Measurements from ENCODE around the gene PRR13. TPM values are rescaled to one million over a fixed set of nuclear protein-coding genes. Genes with fewer than 3 reads are reported as not detected.

The PRR13 gene
- total and polyA plus RNA-seq, 2 of the 13 experiments (the other 11 are each of a cell fraction or from before 2014, with no cell fraction given): 65.0 to 102 TPM

DNA sequence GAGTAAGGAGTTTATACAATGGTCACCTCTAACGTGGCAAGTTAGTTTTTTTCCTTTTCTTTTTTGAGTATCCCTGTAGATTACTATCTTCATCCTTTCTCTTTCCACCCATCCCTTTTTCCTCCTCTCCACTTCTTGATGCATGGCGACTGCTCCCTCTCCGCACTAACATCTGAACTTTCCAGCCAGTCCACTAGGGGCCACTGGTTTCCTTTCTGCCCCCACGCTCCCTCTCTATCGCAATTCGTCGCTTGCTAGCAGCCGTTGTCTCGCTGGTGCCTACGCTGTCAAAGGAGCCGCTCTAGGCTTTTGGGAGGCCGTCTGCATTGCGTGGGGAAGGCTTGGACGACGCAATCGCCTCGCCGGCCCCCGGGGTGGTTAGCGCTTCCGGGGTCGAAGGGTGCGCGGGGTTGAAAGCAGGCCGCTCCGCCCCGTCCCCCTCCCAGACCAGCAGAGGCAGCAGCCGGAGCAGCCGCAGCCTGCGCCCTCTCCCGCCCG lies 10.2 kb downstream of the PRR13 start, which contains the start of gene PCBP2 (continued):
- TF ChIP-seq RARA (CRISPR knock-in tag; IDR thresholded peaks at IDR 0.05) (peak; percentile 47; the same call in 1 of the 2 replicates), SALL2 (CRISPR knock-in tag; IDR thresholded peaks at IDR 0.05) (peak; percentile 66; the same call in 1 of the 2 replicates), FLYWCH1 (CRISPR knock-in tag; IDR thresholded peaks at IDR 0.05) (no peak), ZSCAN30 (CRISPR knock-in tag; IDR thresholded peaks at IDR 0.05) (no peak), EP300 (IDR thresholded peaks at IDR 0.05; ENCODE audit: low read depth in 2 of 2, low read length in 2 of 2) (peak; percentile 31 to 42; a peak in 1 of 4 replicates), EP300 (CRISPR knock-in tag; IDR thresholded peaks at IDR 0.05; ENCODE audit: borderline replicate concordance) (peak; percentile 47; the same call in 1 of the 2 replicates), TCF7L2 (IDR thresholded peaks at IDR 0.05; ENCODE audit: low read depth, low read length) (no peak), POLR2A (IDR thresholded peaks at IDR 0.05; ENCODE audit: insufficient read depth in 1 of 2, low read depth in 2 of 2, low read length in 2 of 2) (peak; percentile 87 to 91), RORA (CRISPR knock-in tag; IDR thresholded peaks at IDR 0.05) (no peak), HCFC1 (IDR thresholded peaks at IDR 0.05; ENCODE audit: low read depth, low read length) (peak; percentile 78), NCOA5 (CRISPR knock-in tag; IDR thresholded peaks at IDR 0.05) (no peak), CCDC6 (CRISPR knock-in tag; IDR thresholded peaks at IDR 0.05) (no peak; the same call in 1 of the 2 replicates), ZSCAN22 (CRISPR knock-in tag; IDR thresholded peaks at IDR 0.05) (no peak), MAZ (IDR thresholded peaks at IDR 0.05; ENCODE audit: borderline replicate concordance, low read depth, low read length) (peak; percentile 97), MAZ (CRISPR knock-in tag; IDR thresholded peaks at IDR 0.05; ENCODE audit: low read depth) (peak; percentile 90; the same call in 1 of the 2 replicates), MATR3 (CRISPR knock-in tag; IDR thresholded peaks at IDR 0.05) (no peak), HMG20A (CRISPR knock-in tag; IDR thresholded peaks at IDR 0.05; ENCODE audit: borderline replicate concordance) (no peak), MAF1 (CRISPR knock-in tag; IDR thresholded peaks at IDR 0.05; ENCODE audit: borderline replicate concordance) (peak; percentile 74; the same call in 1 of the 2 replicates), MTA1 (CRISPR knock-in tag; IDR thresholded peaks at IDR 0.05; ENCODE audit: borderline replicate concordance) (no peak), ZNF562 (CRISPR knock-in tag; IDR thresholded peaks at IDR 0.05; ENCODE audit: borderline replicate concordance) (no peak), ZNF432 (CRISPR knock-in tag; IDR thresholded peaks at IDR 0.05; ENCODE audit: borderline replicate concordance) (no peak)
- TF ChIP-seq, protein P1, sequence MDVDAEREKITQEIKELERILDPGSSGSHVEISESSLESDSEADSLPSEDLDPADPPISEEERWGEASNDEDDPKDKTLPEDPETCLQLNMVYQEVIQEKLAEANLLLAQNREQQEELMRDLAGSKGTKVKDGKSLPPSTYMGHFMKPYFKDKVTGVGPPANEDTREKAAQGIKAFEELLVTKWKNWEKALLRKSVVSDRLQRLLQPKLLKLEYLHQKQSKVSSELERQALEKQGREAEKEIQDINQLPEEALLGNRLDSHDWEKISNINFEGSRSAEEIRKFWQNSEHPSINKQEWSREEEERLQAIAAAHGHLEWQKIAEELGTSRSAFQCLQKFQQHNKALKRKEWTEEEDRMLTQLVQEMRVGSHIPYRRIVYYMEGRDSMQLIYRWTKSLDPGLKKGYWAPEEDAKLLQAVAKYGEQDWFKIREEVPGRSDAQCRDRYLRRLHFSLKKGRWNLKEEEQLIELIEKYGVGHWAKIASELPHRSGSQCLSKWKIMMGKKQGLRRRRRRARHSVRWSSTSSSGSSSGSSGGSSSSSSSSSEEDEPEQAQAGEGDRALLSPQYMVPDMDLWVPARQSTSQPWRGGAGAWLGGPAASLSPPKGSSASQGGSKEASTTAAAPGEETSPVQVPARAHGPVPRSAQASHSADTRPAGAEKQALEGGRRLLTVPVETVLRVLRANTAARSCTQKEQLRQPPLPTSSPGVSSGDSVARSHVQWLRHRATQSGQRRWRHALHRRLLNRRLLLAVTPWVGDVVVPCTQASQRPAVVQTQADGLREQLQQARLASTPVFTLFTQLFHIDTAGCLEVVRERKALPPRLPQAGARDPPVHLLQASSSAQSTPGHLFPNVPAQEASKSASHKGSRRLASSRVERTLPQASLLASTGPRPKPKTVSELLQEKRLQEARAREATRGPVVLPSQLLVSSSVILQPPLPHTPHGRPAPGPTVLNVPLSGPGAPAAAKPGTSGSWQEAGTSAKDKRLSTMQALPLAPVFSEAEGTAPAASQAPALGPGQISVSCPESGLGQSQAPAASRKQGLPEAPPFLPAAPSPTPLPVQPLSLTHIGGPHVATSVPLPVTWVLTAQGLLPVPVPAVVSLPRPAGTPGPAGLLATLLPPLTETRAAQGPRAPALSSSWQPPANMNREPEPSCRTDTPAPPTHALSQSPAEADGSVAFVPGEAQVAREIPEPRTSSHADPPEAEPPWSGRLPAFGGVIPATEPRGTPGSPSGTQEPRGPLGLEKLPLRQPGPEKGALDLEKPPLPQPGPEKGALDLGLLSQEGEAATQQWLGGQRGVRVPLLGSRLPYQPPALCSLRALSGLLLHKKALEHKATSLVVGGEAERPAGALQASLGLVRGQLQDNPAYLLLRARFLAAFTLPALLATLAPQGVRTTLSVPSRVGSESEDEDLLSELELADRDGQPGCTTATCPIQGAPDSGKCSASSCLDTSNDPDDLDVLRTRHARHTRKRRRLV (CRISPR knock-in tag; IDR thresholded peaks at IDR 0.05): no peak
- TF ChIP-seq, protein P2, sequence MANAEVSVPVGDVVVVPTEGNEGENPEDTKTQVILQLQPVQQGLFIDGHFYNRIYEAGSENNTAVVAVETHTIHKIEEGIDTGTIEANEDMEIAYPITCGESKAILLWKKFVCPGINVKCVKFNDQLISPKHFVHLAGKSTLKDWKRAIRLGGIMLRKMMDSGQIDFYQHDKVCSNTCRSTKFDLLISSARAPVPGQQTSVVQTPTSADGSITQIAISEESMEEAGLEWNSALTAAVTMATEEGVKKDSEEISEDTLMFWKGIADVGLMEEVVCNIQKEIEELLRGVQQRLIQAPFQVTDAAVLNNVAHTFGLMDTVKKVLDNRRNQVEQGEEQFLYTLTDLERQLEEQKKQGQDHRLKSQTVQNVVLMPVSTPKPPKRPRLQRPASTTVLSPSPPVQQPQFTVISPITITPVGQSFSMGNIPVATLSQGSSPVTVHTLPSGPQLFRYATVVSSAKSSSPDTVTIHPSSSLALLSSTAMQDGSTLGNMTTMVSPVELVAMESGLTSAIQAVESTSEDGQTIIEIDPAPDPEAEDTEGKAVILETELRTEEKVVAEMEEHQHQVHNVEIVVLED (CRISPR knock-in tag; IDR thresholded peaks at IDR 0.05; ENCODE audit: borderline replicate concordance): peak; percentile 92
- TF ChIP-seq, protein P3, sequence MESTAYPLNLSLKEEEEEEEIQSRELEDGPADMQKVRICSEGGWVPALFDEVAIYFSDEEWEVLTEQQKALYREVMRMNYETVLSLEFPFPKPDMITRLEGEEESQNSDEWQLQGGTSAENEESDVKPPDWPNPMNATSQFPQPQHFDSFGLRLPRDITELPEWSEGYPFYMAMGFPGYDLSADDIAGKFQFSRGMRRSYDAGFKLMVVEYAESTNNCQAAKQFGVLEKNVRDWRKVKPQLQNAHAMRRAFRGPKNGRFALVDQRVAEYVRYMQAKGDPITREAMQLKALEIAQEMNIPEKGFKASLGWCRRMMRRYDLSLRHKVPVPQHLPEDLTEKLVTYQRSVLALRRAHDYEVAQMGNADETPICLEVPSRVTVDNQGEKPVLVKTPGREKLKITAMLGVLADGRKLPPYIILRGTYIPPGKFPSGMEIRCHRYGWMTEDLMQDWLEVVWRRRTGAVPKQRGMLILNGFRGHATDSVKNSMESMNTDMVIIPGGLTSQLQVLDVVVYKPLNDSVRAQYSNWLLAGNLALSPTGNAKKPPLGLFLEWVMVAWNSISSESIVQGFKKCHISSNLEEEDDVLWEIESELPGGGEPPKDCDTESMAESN (CRISPR knock-in tag; conservative IDR thresholded peaks at IDR 0.05): peak; percentile 81; the same call in 1 of the 2 replicates

All from HepG2 (cell line).